Colon (tissue), 2 donors: ENCODE results near the gene AUTS2.
"Not testable (repeated sequence)": the region's sequence is repeated elsewhere in the genome, so short reads cannot be mapped to it uniquely, and the experiment has no call there.

Source experiments
- FAIRE-seq: peaks from 2 replicates; lab custom pipeline; 2012; peaks lifted over from hg19 to GRCh38; lab: Jason Lieb, UNC
- donor health status: control.
- donor health status: control.

Gene AUTS2

GRCh38 chr7:70263471-70264255 is 665.4 kb downstream of the AUTS2 start:
- FAIRE-seq, result no peak

GRCh38 chr7:70266186-70266585 is 667.9 kb downstream of the AUTS2 start:
- FAIRE-seq, result no peak

GRCh38 chr7:70267381-70268120 is 669.3 kb downstream of the AUTS2 start:
- no peak for FAIRE-seq

GRCh38 chr7:70268179-70268578 is 669.9 kb downstream of the AUTS2 start:
- no peak for FAIRE-seq

- no peak for FAIRE-seq
These were observed 671.9 kb downstream of the AUTS2 start for GRCh38 chr7:70270149-70270548.

- no peak for FAIRE-seq
These were observed 673.4 kb downstream of the AUTS2 start for GRCh38 chr7:70271617-70272081.

GRCh38 chr7:70275570-70275969 is 677.3 kb downstream of the AUTS2 start:
- not testable (repeated sequence) for FAIRE-seq

- FAIRE-seq, result no peak
These were observed 686.9 kb downstream of the AUTS2 start for GRCh38 chr7:70285187-70285586.

GRCh38 chr7:70285854-70286253 is 687.6 kb downstream of the AUTS2 start:
- FAIRE-seq, result no peak

GRCh38 chr7:70288781-70289456 is 690.6 kb downstream of the AUTS2 start:
- FAIRE-seq, result no peak

- FAIRE-seq, result no peak
These were observed 694.4 kb downstream of the AUTS2 start for GRCh38 chr7:70292716-70293115.

GRCh38 chr7:70294211-70294911 is 696.1 kb downstream of the AUTS2 start:
- no peak for FAIRE-seq

GRCh38 chr7:70298780-70299471 is 700.7 kb downstream of the AUTS2 start:
- no peak for FAIRE-seq

- FAIRE-seq, result no peak
These were observed 701.2 kb downstream of the AUTS2 start for GRCh38 chr7:70299472-70299807.

- FAIRE-seq, result no peak
These were observed 703.5 kb downstream of the AUTS2 start for GRCh38 chr7:70301673-70302185.

GRCh38 chr7:70303309-70303708 is 705.0 kb downstream of the AUTS2 start:
- no peak for FAIRE-seq

- no peak for FAIRE-seq
These were observed 705.5 kb downstream of the AUTS2 start for GRCh38 chr7:70303780-70304179.

- FAIRE-seq, result no peak
These were observed 707.9 kb downstream of the AUTS2 start for GRCh38 chr7:70306173-70306572.

- FAIRE-seq, result peak; percentile 58
These were observed 709.4 kb downstream of the AUTS2 start for GRCh38 chr7:70307544-70308106.

GRCh38 chr7:70312336-70312735 is 714.1 kb downstream of the AUTS2 start:
- no peak for FAIRE-seq

- no peak for FAIRE-seq
These were observed 715.0 kb downstream of the AUTS2 start for GRCh38 chr7:70313271-70313670.
